ENCODE results near the gene SLC6A3. TPM values are rescaled to one million over a fixed set of nuclear protein-coding genes. Genes with fewer than 3 reads are reported as not detected.
A peak's percentile ranks its signal among the peaks of the same experiment; 100 is the strongest.

Gene SLC6A3
- total and polyA plus RNA-seq, 12 donors = 0.04 to 0.19 (median 0.18) TPM; not detected in 9

DNA sequence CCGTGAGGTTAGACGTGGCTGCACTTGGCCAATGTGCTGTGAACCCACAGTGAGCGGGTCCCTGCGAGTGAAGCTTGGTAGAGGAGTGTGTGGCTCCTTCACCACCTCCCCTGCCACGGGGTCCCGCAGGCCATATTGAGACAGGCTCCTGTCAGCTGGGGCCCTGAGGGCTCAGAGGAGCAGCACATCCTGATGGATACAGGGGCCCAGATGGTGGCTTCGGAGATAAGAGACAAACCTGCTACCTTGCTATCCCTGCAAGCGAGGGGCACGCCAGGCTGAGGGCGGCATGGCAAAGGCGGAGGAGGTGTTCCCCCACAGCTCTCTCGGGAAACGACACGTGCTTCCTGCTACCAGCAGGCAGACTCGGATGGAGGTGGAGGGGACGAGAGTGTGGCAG is 33.1 kb downstream of the SLC6A3 start:
- WGBS, 2 donors = 50 to 53% methylated on average over 16 of the region's 16 CpGs

DNA sequence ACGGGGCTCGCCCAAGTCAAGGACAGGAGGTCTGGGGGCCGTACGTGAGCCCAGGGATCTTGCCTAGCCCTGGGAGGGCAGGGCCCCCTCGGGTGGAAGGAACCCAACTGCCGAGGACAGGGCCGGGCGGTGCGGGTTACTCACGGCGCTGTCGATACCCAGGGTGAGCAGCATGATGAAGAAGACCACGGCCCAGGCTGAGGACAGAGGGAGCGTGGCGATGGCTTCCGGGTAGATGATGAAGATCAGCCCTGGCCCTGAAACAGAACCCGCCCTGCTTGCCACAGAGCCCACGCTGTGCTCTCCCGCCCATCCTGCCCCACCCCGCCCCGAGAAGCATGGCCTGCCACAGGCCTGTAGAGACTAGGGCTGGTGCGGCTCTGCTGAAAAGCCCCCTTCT is 34.1 kb downstream of the SLC6A3 start:
- DNase-seq (no peak), ATAC-seq (no peak)
- Histone ChIP-seq H3K27ac (no peak overlapping the region), H3K4me3 (no peak overlapping the region), H3K9me3 (no peaks in the 10 kb centered on the region), H3K36me3 (no peaks in the 10 kb centered on the region), H3K27me3 (peaks cover 0 to 55% (median 26%) of the 10 kb centered on the region in 7 donors), H3K4me1 (no peaks in the 10 kb centered on the region)
- intact Hi-C loops (cut with DNase I) = no loop called here
- TF ChIP-seq CTCF (IDR thresholded peaks at IDR 0.05) = no peak
- WGBS, 2 donors = 86 to 87% methylated on average over 22 of the region's 22 CpGs

More for the DNA sequence above, 33.1 kb downstream of the SLC6A3 start:
- Histone ChIP-seq H3K9me3 (no peaks in the 10 kb centered on the region), H3K4me1 (no peaks in the 10 kb centered on the region), H3K36me3 (no peaks in the 10 kb centered on the region), H3K4me3 (no peak overlapping the region), H3K27me3 (peaks cover 0 to 47% (median 25%) of the 10 kb centered on the region in 7 donors), H3K27ac (no peak overlapping the region)
- TF ChIP-seq CTCF (IDR thresholded peaks at IDR 0.05) = no peak
- intact Hi-C loops (cut with DNase I) = no loop called here
- ATAC-seq (no peak), DNase-seq (no peak)

DNA sequence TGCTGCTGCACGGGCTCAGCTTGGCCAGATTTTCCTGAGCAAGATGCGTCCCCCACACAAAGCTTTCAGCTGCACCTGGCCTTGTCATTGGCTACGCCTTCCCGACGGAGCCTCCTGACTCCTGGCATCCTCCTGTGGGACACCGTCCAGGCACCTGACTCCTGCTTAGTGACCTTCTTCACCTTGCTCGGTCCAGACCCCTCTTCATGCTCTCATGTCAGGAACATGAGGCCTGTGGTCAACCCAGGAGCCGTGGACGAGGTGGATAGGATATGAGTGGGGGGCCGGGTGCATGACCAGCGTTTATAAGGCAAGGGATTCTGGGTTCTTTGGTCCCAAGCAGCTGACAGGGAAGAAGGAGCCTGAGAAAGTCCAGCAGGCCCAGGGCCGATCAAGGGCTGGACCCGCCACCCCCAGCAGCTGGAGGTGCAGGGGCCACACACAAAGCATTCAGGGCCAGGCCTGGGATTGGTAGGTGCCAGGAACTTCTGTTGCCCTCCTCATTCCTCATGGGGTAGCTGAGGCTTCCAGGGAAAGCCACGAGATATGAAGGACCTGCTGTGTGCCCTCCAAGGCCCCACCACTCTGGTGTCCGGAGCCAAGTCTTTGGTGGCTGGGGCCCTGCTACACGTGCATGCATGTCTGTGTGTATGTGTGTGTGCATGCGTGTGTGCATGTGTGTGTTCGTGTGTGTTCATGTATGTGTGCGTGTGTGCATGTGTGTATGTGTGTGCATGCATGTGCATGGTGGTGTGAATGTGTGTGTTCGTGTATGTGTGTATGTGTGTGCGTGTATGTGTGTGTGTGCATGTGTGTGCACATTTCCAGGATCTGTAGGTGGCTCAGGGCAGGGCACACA is 34.9 kb downstream of the SLC6A3 start:
- WGBS, 2 donors = 81 to 86% methylated on average over 21 of the region's 21 CpGs
- intact Hi-C loops (cut with DNase I) = no loop called here
- DNase-seq = no peak
- no peaks in the 10 kb centered on the region for H3K36me3 ChIP-seq
- no peaks in the 10 kb centered on the region for H3K4me1 ChIP-seq
- no peak overlapping the region for H3K4me3 ChIP-seq
- no peak overlapping the region for H3K27ac ChIP-seq
- H3K27me3 ChIP-seq = peaks cover 0 to 60% (median 26%) of the 10 kb centered on the region in 7 donors
- ATAC-seq = no peak
- no peak for TF ChIP-seq CTCF (IDR thresholded peaks at IDR 0.05)
- no peaks in the 10 kb centered on the region for H3K9me3 ChIP-seq

DNA sequence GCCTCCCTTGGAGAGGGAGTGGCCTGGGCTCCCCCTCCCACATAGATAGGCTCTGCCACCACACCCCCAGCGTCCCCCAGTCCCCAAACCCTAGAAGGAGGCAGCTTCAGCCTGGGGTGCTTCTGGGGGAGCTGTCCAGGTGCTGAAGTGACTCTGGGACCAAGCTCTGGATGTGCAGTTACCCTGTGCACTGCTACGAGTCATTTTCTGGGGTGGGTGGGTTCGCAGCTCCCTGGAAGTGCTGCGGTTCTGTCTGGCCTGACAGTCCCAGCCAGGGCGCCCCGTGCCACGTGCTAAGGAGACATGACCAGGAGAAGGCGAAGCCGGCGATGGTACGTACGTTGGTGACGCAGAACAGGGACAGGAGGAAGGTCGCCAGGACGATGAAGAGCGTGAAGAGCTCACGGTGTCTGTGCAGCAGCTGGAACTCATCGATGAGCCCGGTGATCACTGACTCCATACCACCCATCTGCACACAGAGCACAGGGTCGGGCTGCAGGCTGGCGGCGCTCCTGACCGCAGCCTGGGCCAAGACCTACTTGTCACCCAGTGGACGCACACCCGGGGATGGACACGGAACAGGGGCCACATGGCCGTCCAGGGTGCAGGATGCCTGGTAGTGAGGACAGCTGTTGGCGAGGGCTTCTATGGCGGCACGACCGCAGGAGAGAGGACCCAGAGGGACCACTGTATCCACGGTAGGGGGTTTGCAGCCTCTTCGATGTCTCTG is 35.7 kb downstream of the SLC6A3 start:
- Histone ChIP-seq H3K27ac (no peak overlapping the region), H3K27me3 (peaks cover 0 to 60% (median 22%) of the 10 kb centered on the region in 7 donors), H3K4me3 (no peak overlapping the region), H3K9me3 (no peaks in the 10 kb centered on the region), H3K36me3 (no peaks in the 10 kb centered on the region), H3K4me1 (no peaks in the 10 kb centered on the region)
- DNase-seq = no peak
- intact Hi-C loops (cut with DNase I) = no loop called here
- WGBS, 2 donors = 70 to 71% methylated on average over 33 of the region's 33 CpGs
- no peak for TF ChIP-seq CTCF (IDR thresholded peaks at IDR 0.05)
- ATAC-seq = peak in 1 of 8 donors; percentile 26
